C4-2B (cell line): ENCODE results near the gene AP4E1.

Source experiments
- ZFX ChIP-seq: fragments of 450-650 bp; IDR thresholded peaks from 2 replicates; pipeline ENCODE4 v1.6.1; 2017
- TF ChIP-seq, protein P1 (sequence below): fragments of 450-650 bp; conservative IDR thresholded peaks from 2 replicates; pipeline ENCODE4 v1.5.1; 2017; ENCODE audit warnings: mild to moderate bottlenecking

DNA sequence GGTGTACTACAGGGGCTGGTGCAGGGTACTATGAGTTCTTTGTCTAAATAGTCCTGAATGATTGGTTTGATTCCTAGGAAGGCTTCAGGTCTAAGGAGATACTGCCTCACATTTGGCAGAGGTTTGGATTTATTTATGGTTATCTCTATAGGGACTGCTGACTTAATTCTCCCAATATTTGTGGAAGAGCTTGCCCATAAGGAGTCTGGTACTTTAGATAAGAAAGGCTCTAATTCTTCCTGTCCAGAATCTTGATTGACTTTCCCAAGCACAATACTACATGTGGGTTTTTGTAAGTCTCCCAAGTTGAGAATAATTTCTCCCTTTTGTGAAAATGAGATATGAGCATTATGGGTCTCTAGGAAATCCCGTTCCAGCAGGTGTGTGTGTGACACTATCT is 36.7 kb upstream of the AP4E1 start:
- TF ChIP-seq, protein P1, sequence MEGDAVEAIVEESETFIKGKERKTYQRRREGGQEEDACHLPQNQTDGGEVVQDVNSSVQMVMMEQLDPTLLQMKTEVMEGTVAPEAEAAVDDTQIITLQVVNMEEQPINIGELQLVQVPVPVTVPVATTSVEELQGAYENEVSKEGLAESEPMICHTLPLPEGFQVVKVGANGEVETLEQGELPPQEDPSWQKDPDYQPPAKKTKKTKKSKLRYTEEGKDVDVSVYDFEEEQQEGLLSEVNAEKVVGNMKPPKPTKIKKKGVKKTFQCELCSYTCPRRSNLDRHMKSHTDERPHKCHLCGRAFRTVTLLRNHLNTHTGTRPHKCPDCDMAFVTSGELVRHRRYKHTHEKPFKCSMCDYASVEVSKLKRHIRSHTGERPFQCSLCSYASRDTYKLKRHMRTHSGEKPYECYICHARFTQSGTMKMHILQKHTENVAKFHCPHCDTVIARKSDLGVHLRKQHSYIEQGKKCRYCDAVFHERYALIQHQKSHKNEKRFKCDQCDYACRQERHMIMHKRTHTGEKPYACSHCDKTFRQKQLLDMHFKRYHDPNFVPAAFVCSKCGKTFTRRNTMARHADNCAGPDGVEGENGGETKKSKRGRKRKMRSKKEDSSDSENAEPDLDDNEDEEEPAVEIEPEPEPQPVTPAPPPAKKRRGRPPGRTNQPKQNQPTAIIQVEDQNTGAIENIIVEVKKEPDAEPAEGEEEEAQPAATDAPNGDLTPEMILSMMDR = no peak
- no peak for TF ChIP-seq ZFX
